Renal cortical epithelial cell (primary cell): ENCODE measurements around the gene NKRF. TPM values are rescaled to one million over a fixed set of nuclear protein-coding genes. Genes with fewer than 3 reads are reported as not detected.

Experiments used
- DNase-seq: peaks from one replicate; pipeline ENCODE4 v3.0.0-alpha.2; 2011; ENCODE audit warnings: low read depth
- total RNA-seq: library from RNA; depleted of rRNA; stranded (reverse); fragments of >200 nt; gene quantifications from 2 replicates; pipeline ENCODE4 v1.2.3, GENCODE V29; 2014

The NKRF gene
- total RNA-seq, 1 donor from 2014 or later, result 16.6 TPM

- no peak for DNase-seq
Observed at GRCh38 chrX:119614776-119615175, 8.6 kb upstream of the NKRF start.

- no peak for DNase-seq
Observed at GRCh38 chrX:119607018-119607389, 780 bp upstream of the NKRF start.

DNA sequence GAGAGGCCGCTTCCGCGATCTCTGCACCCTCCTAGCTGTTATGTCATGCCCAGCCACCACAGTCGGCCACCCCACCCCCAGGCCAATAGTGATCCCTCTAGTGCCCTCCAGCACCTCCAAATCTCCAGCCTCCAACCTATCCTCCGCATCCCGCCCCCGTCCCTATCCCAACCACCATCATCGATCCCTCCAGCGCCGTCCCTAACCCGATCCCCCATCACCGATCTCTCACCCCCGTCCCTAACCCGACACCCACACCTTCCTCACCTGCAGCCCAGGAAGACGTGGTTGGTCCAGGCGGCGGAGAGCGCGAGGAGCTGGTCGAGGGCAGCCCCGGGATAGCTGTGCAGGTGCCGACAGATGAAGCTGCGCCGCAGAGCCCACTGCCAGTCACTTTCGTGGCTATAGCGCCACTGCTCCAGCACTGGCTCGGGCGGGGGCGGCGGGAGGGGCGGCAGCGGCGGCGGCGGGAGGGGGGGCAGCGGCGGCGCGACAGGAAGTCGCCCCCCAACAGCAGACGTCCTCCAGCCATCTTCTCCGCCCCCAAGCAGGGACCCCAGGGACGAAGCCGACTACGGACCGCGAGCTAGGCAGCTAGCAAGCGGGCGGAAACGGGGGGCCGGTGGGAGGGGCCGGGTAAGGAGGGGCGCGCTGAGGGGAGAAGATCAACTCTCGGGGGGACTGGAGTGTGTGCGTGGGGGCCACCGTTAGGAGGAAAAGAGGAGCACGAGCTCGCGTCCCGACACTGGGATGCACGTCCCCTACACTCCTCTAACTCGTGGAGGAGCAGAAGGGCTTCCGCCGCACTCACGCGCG, 552 bp downstream of the NKRF start:
- no peak for DNase-seq

DNA sequence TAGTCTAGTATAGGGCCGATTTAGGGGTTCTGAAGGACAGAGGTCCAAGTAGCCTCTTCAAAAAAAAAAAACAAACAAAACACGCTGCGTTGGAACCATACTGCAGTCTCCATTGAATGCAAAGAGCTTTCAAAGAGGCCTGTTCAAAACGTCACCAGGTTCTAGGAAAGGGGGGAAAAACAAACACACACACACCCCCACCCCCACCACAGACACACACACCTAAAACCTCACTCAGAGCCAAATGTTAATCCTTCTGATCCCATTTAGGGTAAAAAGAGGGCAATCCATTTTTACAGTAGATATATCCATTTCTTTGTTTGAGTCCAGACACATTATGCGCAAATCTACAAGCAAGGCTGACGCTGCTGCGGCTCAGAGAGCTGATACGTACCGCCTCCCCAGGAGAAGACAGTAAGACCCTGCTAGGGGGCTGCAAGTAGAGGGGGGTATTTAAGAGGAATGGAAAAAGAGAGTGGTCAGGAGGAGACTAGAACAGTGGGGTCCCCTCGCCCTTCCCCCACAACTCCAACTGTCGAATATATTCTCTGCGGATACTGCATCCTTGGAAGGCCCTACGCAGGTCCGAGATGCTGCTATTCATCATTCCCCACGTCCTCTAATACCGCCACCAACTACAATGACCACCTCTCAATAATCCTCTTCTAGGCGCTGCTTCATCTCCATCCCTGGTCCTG, 1.3 kb downstream of the NKRF start:
- DNase-seq, result no peak

DNA sequence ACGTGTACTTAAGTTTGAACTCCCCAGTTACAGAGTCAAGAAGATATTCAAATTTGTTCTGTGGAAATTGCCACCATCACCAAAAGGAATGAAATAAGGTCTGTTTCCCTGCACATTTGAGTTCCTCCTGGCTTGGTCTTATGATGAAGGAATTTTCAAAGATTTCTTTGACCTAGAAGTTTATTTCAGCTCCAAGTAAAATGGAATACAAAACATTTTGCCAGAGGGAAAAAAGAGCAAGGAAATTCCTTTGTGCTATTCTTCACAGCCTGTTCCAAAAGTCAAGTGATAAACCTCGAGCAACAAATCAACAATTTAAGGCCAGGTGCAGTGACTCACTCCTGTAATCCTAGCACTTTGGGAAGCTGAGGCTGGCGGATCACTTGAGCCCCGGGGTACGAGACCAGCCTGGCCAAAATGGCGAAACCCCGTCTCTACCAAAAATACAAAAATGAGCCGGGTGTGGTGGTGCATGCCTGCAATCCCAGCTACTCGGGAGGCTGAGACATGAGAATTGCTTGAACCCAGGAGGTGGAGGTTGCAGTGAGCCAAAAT, 3.4 kb downstream of the NKRF start:
- peak; percentile 32 for DNase-seq

- no peak for DNase-seq
Observed at GRCh38 chrX:119589810-119590209, 16.4 kb downstream of the NKRF start.

DNA sequence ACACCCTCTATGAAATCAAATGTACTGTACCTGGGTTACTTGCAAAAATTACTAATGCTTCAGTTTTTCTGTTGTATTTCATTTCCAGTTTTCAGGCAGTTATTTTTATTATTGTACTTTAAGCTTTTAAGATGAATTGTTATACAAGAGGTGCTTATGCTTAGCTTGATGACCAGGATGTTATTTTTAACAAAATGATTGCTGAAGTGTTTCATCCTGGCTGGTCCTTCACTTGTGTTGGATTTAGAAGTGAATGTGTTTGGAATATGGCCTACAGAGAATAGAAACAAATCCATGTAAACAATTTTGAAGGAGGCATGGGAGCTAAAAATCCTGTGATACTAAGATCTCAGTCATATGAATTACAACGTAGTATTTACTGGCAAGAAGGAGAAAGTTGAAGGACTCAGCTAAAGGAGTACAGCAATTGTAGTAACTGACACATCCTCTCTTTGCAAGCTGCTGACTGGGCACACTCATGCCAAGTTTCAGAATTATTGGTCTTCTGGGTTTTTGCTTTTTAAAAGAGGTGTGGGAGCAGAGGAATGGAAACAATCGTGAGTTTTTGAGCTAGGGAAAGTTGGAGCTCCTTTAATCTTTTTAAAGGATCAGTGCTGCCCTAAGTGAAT, 22.7 kb downstream of the NKRF start:
- DNase-seq, result no peak

GRCh38 chrX:119579414-119579813, 26.8 kb downstream of the NKRF start:
- no peak for DNase-seq

GRCh38 chrX:119574394-119575266, 31.6 kb downstream of the NKRF start, which contains the start of gene UBE2A:
UBE2A (plus strand) TSS chrX:119574563; CDS start chrX:119574712, 149 bp downstream.
- DNase-seq, result peak; percentile 65

- peak; percentile 26 for DNase-seq
Observed at GRCh38 chrX:119573840-119574393, 32.3 kb downstream of the NKRF start.

GRCh38 chrX:119573222-119573621, 33.0 kb downstream of the NKRF start:
- DNase-seq, result no peak

DNA sequence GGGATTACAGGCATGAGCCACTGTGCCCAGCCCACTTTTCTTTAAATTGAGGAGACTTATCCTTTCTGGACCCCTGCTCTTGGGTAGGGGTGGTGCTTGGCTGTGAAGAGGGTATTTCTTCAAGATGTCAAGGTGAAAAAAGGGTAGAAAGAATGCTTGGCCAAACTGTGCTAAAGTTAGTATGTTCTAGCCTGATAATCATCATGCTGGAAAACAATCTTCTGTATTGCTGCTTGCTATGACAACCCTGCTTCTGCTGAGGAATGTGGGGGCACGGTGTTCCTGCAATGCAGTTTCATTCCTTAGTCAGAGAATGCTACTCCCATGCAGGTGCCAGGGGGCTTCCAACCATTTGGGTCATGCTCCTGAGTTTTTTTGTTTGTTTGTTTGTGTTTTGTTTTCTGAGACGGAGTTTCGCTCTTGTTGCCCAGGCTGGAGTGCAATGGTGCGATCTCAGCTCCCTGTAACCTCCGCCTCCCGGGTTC, 35.8 kb downstream of the NKRF start:
- no peak for DNase-seq

DNA sequence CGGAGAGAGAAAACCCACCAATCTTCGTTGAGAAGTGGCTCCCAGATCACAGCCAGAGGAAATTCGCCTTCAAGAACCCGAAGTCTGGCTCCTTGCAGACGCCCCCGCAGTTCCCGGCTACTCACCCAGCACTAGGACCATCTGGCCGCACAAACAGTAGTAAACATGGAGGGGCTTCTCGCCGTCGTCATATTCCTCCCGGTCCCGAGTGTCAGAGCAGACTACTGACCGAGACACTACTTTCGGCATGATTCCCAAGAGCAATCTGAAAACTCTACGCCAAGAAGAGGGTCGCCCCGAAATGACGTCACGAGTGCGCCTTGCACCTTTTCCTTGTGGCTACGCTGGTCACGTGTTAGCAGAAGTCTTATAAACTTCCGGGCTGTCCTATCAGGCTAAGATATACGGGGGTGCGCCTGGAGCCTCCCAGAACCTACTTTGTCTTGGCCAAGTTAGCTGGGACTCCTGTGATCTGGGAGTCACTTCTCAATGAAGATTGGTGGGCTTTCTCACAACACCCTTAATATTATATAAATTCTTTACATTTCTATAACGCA, 41.0 kb downstream of the NKRF start, which contains the start of gene STEEP1:
TSS of gene STEEP1 (minus strand) at position 303 of the 557 bp plus-strand sequence. CDS start at position 249, 54 bp downstream.
- DNase-seq, result peak; percentile 86

DNA sequence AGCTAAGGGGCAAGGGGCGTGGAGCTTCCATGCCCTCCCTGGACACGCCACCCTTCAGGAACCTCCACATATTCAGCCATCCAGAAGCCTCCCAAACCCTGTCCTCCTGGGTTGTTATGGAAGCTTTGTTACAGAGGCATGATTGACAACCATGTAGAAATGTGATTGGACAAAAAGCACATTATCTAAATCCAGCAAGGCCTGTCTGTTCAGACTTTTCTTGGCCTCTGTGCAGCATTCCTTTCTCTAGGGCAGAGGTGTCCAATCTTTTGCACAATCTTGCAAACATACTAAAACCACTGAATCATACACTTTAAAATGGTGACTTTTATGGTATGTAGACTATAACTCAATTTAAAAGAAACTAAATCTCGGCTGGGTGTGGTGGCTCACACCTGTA, 53.7 kb downstream of the NKRF start:
- DNase-seq, result no peak

- DNase-seq, result no peak
Observed at GRCh38 chrX:119549327-119550016, 56.8 kb downstream of the NKRF start.

DNA sequence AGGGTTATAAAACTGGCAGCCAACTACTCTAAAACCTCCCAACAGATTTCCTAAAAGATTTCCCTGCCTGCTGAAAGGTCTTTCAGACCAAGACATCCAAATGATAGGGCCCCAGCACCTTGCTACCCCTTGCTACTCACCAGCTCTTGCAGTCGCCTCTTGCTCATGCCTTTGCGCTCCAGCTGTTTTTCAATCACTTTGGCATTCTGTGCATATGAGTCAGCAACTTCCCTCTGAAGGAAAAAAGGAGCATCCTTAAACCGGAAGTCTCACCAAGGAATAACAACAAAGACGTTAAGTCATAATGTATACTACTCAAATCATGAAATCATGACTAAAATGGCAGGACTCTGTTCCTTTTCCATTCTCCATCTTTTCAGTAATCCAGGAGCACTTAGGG, 65.0 kb downstream of the NKRF start:
- peak; percentile 72 for DNase-seq

DNA sequence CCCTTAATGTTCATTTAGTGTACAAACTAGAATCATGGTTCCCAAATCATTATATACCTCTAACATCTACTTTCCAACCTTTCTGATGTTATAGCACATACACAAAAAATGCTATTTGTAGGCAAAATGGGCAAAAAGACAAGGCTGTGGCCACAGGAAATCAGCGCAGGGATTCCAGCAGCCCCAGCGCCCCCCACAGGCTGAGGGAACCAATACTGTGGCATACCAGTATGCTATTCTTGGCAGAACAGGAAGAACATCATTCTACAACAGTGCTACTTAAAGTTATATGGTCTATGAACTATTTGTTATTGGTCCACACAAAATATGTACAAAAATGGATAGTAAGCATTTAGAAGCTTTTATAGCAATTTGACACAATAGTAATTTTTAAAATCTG, 66.4 kb downstream of the NKRF start:
- DNase-seq, result no peak
